Caco-2 (cell line): ENCODE results near the gene RAB23. TPM values are rescaled to one million over a fixed set of nuclear protein-coding genes. Genes with fewer than 3 reads are reported as not detected.

Source experiments
- BruUV-seq: library from RNA; stranded (reverse); fragments of 400-500 nt; replicated peaks from 2 replicates; lab custom pipeline; 2021; lab: Mats Ljungman, UMichigan
- CTCF ChIA-PET: fragments of 300-600 bp; sonication (Branson Sonifier 250); formaldehyde crosslinking; loops from one replicate; lab custom pipeline; 2022; ENCODE audit warnings: antibody characterized with exemption; lab: Charles Lee
- POLR2A ChIA-PET: fragments of 300-600 bp; sonication (Branson Sonifier 250); formaldehyde crosslinking; loops from one replicate; lab custom pipeline; 2022; ENCODE audit warnings: antibody characterized with exemption; lab: Charles Lee
- DNase-seq, 2 experiments: peaks; one replicate each; pipeline versions ENCODE4 v3.0.0 to v3.0.0-alpha.2; 2020 to 2022
- H3K27me3 ChIP-seq: replicated peaks from 2 replicates; pipeline ENCODE4 v1.6.0; 2011; ENCODE audit warnings: low read length; ENCODE audit not compliant: control insufficient read depth, insufficient read depth
- H3K36me3 ChIP-seq: 2 replicates; pipeline ENCODE4 v1.5.1; 2011; ENCODE audit warnings: low read length; ENCODE audit not compliant: control insufficient read depth, insufficient read depth
- H3K4me1 ChIP-seq: fragments of 250-450 bp; sonication (Bioruptor Pico); 2 replicates; pipeline ENCODE4 v1.5.1; 2020; ENCODE audit warnings: mild to moderate bottlenecking
- H3K4me3 ChIP-seq: 2 replicates; pipeline ENCODE4 v1.5.1; 2011; ENCODE audit warnings: low read depth, mild to moderate bottlenecking, control low read depth, low read length
- H3K9me3 ChIP-seq: fragments of 250-450 bp; sonication (Bioruptor Pico); 2 replicates; pipeline ENCODE4 v1.5.1; 2020; ENCODE audit warnings: mild to moderate bottlenecking, moderate library complexity
- H3K27ac Mint-ChIP-seq: one replicate; pipeline ENCODE4 v1.8.0; 2022; ENCODE audit warnings: mixed read lengths; ENCODE audit not compliant: unreplicated experiment
- H3K27me3 Mint-ChIP-seq: one replicate; pipeline ENCODE4 v1.8.0; 2022; ENCODE audit warnings: mixed read lengths; ENCODE audit not compliant: insufficient read depth, unreplicated experiment
- H3K36me3 Mint-ChIP-seq: one replicate; pipeline ENCODE4 v1.8.0; 2022; ENCODE audit warnings: mild to moderate bottlenecking, mixed read lengths; ENCODE audit not compliant: insufficient read depth, unreplicated experiment
- H3K4me1 Mint-ChIP-seq: one replicate; pipeline ENCODE4 v1.8.0; 2022; ENCODE audit warnings: low read depth, mixed read lengths; ENCODE audit not compliant: unreplicated experiment
- H3K4me3 Mint-ChIP-seq: one replicate; pipeline ENCODE4 v1.8.0; 2022; ENCODE audit warnings: mild to moderate bottlenecking, moderate library complexity, mixed read lengths; ENCODE audit not compliant: unreplicated experiment
- H3K9me3 Mint-ChIP-seq: one replicate; pipeline ENCODE4 v1.8.0; 2022; ENCODE audit warnings: mixed read lengths; ENCODE audit not compliant: unreplicated experiment
- intact Hi-C: fragments of 100-400 bp; cut with micrococcal nuclease; formaldehyde crosslinking; loops from one replicate; pipeline ENCODE4 v1.10.0; 2022; ENCODE audit not compliant: unreplicated experiment
- total RNA-seq: library from RNA; stranded (reverse); gene quantifications from 2 replicates; pipeline ENCODE4 v1.2.3, GENCODE V29; 2022
- TF ChIP-seq, protein P1 (sequence below), 2 experiments: fragments of 200-600 bp in 1 of 2; IDR thresholded peaks; 1 replicate in 1 of 2; 2 replicates in 1 of 2; pipeline versions ENCODE4 v1.5.1 to v1.8.0; 2011 to 2022; ENCODE audit warnings: antibody characterized with exemption in 1 of 2, control low read depth in 1 of 2, inconsistent platforms in 1 of 2, low read depth in 1 of 2, low read length in 1 of 2, mild to moderate bottlenecking in 1 of 2, moderate library complexity in 1 of 2; ENCODE audit not compliant: insufficient read depth in 1 of 2, severe bottlenecking in 1 of 2, unreplicated experiment in 1 of 2

RAB23 gene
- total RNA-seq, 1 experiment from 2014 or later = 13.7 TPM

DNA sequence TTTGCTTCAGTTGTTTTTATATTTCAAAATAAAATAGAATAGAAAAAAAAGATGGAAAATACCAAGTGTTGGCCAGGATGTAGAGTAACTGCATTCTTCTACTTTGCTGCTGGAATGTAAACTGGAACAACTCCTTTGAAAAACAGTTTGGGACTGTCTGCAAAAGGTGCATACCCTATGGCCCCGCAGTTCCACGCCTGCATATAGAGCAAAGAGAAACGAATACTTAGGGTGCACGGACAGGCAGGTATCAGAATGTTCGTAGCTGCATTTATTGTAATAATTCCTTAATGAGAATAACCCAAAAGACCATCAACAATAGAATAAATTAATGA, 603 bp upstream of the RAB23 start:
- CTCF ChIA-PET = no interaction called here

DNA sequence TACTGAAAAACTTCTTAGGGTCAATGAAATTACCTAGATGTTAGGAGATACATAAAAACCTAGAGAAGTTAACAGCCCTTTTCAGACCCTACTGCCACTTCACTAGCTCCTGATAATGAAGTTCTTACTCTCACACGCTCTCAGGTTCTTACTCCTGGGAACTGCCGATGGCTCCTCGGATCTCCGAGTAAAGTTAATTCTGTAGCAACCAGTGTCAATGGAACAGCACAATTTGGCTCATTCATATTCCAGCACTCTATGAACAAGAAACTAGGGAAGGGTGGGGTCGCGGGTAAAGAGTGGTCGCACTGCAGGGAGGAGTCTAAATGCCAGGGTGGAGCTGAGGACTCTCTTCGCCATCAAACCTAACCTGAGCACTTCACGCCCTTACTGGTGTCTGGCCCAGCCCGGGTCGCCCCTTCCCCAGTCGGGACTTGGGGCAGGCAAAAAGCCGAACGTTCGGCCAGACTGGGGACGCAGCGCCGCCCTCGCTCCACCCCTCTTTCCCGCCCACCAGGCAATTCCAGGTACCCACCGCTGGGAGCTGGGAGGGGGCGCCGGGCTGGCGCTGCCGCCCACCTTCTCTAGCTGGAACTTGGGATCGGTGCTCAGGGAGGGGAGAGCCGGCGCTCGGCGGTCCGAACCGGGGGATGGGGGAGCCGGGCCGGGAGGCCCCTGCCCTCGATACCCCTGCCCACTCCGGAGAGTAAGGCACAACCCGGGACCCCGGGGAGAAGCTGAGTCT, 744 bp downstream of the RAB23 start:
- no TSS peak for BruUV-seq
- H3K4me3 Mint-ChIP-seq = peak overlapping the region; percentile 94
- CTCF ChIA-PET = interaction anchor here (0.5 to 1.9 kb wide), 8 partner anchors 13 to 96 kb away, joined by 3 to 8 read pairs (median 4); partner anchors contain the start of genes BAG2 and PRIM2
- Histone ChIP-seq H3K9me3 (no peaks in the 10 kb centered on the region), H3K4me1 (peaks cover 4% of the 10 kb centered on the region; the same call in 1 of the 2 replicates), H3K27me3 (no peaks in the 10 kb centered on the region), H3K36me3 (no peaks in the 10 kb centered on the region), H3K4me3 (peak overlapping the region; percentile 78)
- POLR2A ChIA-PET = interaction anchor here (0.5 to 0.6 kb wide), 2 partner anchors 49 to 126 kb away, joined by 3 to 4 read pairs; partner anchors contain the start of gene BAG2
- intact Hi-C loops = loop anchor here (1.0 to 2.0 kb wide), 2 partner anchors 31 to 49 kb away; partner anchors contain the start of gene BAG2
- TF ChIP-seq, protein P1, sequence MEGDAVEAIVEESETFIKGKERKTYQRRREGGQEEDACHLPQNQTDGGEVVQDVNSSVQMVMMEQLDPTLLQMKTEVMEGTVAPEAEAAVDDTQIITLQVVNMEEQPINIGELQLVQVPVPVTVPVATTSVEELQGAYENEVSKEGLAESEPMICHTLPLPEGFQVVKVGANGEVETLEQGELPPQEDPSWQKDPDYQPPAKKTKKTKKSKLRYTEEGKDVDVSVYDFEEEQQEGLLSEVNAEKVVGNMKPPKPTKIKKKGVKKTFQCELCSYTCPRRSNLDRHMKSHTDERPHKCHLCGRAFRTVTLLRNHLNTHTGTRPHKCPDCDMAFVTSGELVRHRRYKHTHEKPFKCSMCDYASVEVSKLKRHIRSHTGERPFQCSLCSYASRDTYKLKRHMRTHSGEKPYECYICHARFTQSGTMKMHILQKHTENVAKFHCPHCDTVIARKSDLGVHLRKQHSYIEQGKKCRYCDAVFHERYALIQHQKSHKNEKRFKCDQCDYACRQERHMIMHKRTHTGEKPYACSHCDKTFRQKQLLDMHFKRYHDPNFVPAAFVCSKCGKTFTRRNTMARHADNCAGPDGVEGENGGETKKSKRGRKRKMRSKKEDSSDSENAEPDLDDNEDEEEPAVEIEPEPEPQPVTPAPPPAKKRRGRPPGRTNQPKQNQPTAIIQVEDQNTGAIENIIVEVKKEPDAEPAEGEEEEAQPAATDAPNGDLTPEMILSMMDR (IDR thresholded peaks at IDR 0.05; ENCODE audit: insufficient read depth in 1 of 2, low read depth in 1 of 2, low read length in 1 of 2, severe bottlenecking in 1 of 2, unreplicated experiment in 1 of 2) = peak; percentile 41 to 45
- peak; percentile 89 to 90 for DNase-seq
- H3K4me1 Mint-ChIP-seq = peaks cover 10% of the 10 kb centered on the region
- peak overlapping the region; percentile 90 for H3K27ac Mint-ChIP-seq
- no peaks in the 10 kb centered on the region for H3K27me3 Mint-ChIP-seq
- peaks cover 12% of the 10 kb centered on the region for H3K36me3 Mint-ChIP-seq
- no peaks in the 10 kb centered on the region for H3K9me3 Mint-ChIP-seq

More for the DNA sequence above, 603 bp upstream of the RAB23 start:
- DNase-seq = peak in 1 of 2 experiments; percentile 20
- H3K4me3 ChIP-seq = peak overlapping the region; percentile 78
- Mint-ChIP-seq H3K9me3 (no peaks in the 10 kb centered on the region), H3K27me3 (no peaks in the 10 kb centered on the region), H3K36me3 (peaks cover 7% of the 10 kb centered on the region), H3K4me1 (peaks cover 10% of the 10 kb centered on the region), H3K27ac (peak overlapping the region; percentile 90), H3K4me3 (peak overlapping the region; percentile 94)
- no peaks in the 10 kb centered on the region for H3K9me3 ChIP-seq
- H3K27me3 ChIP-seq = no peaks in the 10 kb centered on the region
- intact Hi-C loops = loop anchor here (1.0 kb wide), 2 partner anchors 46 to 95 kb away; partner anchors contain the start of gene PRIM2
- no peaks in the 10 kb centered on the region for H3K36me3 ChIP-seq
- POLR2A ChIA-PET = no interaction called here
- TF ChIP-seq, protein P1 (IDR thresholded peaks at IDR 0.05; ENCODE audit: insufficient read depth in 1 of 2, low read depth in 1 of 2, low read length in 1 of 2, severe bottlenecking in 1 of 2, unreplicated experiment in 1 of 2) = no peak
- peaks cover 4% of the 10 kb centered on the region; the same call in 1 of the 2 replicates for H3K4me1 ChIP-seq
- TSS peak; percentile 65 for BruUV-seq

DNA sequence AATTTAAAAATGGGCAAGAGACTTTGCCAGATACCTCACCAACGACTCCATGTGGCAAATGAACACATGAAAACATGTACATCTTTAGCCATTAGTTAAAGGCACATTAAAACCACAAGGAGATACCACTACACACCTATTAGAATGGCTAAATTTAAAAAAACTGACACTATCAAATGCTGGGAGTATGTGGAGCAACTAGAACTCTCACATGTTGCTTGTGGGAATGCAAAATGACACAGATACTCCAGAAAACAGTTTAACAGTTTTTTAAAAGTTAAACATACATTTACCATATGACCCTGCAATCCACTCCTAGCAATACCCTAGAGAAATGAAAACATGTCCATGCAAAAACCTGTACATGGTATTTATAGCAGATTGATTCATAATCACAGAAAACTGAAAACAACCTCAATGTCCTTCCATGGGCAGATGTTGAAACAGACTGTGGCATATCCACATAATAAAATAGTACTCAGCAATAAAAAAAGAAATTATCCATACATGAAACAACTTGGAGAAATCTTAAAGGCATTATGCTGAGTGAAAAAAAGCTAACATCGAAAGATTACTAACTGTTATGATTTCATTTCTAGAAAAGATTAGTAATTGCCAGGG, 1.9 kb downstream of the RAB23 start:
- ChIA-PET CTCF (no interaction called here), POLR2A (no interaction called here)
- H3K4me3 Mint-ChIP-seq = peak overlapping the region; percentile 94
- H3K27ac Mint-ChIP-seq = no peak overlapping the region
- no peak for DNase-seq
- Histone ChIP-seq H3K4me3 (peak overlapping the region; percentile 15; the same call in 1 of the 2 replicates), H3K9me3 (no peaks in the 10 kb centered on the region), H3K27me3 (no peaks in the 10 kb centered on the region), H3K36me3 (no peaks in the 10 kb centered on the region), H3K4me1 (peaks cover 4% of the 10 kb centered on the region; the same call in 1 of the 2 replicates)
- peaks cover 12% of the 10 kb centered on the region for H3K36me3 Mint-ChIP-seq
- no peaks in the 10 kb centered on the region for H3K27me3 Mint-ChIP-seq
- intact Hi-C loops = loop anchor here (2.0 kb wide), 1 partner anchor 47 kb away; the partner anchor contains the start of gene BAG2
- peaks cover 2% of the 10 kb centered on the region for H3K9me3 Mint-ChIP-seq
- TF ChIP-seq, protein P1 (IDR thresholded peaks at IDR 0.05; ENCODE audit: insufficient read depth in 1 of 2, low read depth in 1 of 2, low read length in 1 of 2, severe bottlenecking in 1 of 2, unreplicated experiment in 1 of 2) = no peak
- peaks cover 10% of the 10 kb centered on the region for H3K4me1 Mint-ChIP-seq
- BruUV-seq = no TSS peak
